ENCODE results near the gene ZNF483.
"Not testable (repeated sequence)": the region's sequence is repeated elsewhere in the genome, so short reads cannot be mapped to it uniquely, and the experiment has no call there.

Gene ZNF483

DNA sequence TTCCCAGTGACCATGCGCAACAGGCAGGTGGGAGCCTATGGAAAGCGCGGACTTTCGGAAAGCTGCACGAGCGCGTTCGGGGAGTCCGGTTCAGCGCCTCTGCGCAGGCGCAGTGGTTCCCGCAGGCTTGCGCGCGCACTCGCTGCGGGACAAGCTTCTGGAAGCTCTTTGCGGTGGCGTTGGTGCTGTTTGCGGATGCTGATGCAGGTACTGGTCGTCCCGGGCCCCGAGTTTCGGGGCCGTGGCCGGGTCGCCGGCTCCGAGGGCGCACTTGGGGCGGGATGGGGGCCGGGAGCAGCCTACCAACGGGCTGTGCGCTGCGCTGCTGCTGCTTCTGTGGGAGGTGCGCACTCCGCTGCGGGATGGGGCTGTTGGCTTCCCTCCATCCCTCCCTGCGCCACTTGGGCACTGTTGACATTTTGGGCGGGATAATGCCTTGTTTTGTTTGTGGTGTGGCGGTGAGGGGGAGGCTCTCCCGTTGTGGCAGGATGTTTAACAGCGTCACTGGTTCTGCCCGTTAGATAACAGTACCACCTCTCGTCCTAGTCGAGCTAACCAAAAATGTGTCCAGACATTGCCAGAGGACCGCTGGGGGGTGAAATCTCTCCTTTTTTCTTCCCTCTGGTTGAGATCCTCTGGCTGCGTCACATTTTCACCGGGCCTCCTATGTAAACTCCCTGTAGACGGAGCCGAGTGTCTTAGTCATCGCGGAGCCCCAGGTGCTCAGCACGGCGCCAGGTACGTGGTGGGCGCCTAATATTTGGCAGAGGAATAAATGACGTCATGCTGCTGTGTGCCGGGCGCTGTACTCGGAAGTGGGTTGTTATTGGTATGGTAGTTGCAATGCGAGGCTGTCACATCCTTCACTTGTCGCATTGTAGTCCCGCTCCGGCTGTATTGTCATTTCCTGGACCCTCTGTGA is at the start of gene ZNF483:
ZNF483 (plus strand) TSS at position 124 of the 922 bp plus-strand sequence. CDS start 2,217 bp downstream, outside the sequence.
- peak; percentile 28 to 49 for DNase-seq (ENCODE audit: low read depth in 2 of 2, low spot score in 1 of 2)

DNA sequence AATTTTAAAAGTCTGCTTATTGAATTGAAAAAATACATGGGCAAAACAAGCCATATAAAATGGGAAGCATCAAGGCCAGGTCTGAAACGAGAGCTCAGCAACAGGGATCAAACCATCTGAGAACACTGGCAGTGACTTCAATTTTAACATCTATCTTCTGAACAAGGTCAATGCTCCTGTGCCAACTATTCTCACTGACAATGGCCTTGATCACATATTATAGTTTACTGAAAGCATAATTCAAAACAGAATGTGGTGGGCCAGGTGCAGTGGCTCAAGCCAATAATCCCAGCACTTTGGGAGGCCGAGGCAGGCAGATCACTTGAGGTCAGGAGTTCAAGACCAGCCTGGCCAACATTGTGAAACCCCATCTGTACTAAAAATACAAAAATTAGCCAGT is 49.8 kb upstream of the ZNF483 start:
- DNase-seq (ENCODE audit: low read depth in 2 of 2, low spot score in 1 of 2), result no peak

DNA sequence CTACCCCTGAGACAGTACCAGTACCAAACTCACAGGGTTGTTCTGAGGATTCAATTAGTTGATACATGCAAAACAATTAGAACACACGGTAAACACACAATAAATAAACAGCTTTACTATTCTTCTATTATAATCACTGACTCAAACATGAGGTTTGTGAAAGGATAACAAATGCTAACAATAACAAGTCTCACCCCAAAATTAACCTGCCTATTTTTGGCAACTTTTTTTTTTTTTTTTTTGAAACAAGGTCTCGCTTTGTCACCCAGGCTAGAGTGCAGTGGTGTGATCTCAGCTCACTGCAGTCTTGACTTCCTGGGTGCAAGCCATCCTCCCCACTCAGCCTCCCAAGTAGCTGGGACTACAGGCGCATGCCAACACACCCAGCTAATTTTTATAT is 47.3 kb upstream of the ZNF483 start:
- DNase-seq (ENCODE audit: low read depth in 2 of 2, low spot score in 1 of 2), result no peak

DNA sequence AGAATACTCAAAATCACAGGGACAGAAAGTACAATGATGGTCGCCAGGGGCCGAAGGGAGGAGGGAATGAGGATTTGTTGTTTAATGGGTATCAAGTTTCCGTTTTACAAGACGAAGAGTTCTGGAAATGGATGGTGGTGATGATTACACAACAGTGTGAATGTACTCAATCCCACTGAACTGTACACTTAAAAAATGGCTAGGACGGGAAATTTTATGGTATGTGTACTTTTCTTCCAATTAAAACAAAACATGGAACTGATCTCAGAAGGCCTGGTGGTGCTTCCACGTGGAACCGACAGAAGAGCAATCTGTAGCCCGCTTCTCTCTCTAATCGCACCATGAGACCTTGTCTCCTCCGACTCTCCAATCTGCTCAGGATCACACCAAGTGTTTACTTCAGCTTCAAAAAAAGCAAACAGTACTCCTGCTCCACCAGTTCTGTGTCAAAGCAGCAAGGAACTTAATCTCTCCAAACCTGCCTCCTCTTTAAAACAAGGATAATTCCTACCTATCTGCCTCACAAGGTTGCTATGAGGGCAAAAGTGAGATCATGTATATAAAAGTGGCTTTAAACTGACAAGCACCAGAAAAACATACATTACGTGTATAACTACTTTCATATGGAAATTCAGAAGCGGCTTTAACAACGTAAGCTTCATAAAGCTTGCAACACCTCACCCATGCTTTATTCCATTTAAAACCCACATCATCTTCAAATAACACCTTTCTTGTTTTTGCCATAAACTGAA is 42.9 kb upstream of the ZNF483 start:
- DNase-seq (ENCODE audit: low read depth in 2 of 2, low spot score in 1 of 2), result no peak

DNA sequence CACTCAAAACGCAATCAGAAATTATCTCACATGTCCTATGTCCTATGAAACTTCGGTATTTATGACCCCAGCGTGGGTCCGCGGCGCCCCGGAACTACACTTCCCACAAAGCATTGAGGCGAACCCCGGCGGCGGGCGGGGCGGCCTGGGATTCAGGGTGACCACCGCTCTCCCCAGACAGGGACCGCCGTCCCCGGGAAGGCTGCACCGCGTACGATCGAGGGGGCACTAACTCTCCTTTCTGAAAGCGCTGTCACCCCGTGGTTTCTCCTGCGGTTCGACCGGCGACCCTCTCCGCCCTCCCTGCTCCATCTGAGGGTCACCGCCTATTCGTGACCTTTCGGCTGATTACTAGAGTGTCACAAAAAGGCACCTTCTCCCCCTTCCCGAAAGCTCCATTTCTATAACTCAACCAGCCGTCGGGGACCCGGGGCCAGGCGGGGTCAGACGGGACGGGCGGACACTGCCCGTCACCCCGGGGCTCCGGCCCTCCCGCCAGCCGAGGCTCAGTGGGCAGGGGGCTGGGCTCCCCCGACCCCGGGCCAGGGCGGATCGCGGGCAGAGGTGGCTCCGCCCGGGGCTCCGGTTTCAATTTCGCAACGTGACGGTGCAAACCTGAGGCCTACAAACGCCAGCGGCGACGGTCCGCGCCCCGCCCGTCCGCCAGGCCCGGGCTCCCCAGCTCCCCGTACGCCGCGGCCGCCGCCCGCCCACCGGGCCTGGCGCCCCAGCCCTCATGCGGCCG is 42.1 kb upstream of the ZNF483 start:
- peak; percentile 27 to 31 for DNase-seq (ENCODE audit: low read depth in 2 of 2, low spot score in 1 of 2)

DNA sequence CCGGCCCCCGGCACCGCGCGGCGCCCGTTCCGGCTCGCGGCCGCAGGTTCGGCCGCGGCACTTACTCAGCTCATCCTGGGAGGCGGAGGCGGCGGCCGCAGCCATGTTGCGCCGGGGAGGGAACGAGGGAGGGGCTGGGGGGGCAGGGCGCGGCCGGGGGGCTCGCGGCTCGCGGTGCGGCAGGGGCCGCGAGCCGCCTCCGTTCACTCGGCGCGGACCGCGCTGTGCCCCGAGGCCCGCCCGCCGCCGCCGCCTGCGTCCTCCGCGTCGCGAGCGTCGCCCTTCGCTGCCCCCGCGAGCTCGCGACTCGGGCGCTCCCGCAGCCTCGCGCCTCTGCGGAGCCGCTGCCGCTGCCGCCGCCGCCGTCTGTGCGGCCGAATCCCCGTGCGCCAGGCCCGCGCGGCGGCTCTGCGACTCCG is 41.5 kb upstream of the ZNF483 start:
- peak; percentile 3 to 8 for DNase-seq (ENCODE audit: low read depth in 2 of 2, low spot score in 1 of 2)

DNA sequence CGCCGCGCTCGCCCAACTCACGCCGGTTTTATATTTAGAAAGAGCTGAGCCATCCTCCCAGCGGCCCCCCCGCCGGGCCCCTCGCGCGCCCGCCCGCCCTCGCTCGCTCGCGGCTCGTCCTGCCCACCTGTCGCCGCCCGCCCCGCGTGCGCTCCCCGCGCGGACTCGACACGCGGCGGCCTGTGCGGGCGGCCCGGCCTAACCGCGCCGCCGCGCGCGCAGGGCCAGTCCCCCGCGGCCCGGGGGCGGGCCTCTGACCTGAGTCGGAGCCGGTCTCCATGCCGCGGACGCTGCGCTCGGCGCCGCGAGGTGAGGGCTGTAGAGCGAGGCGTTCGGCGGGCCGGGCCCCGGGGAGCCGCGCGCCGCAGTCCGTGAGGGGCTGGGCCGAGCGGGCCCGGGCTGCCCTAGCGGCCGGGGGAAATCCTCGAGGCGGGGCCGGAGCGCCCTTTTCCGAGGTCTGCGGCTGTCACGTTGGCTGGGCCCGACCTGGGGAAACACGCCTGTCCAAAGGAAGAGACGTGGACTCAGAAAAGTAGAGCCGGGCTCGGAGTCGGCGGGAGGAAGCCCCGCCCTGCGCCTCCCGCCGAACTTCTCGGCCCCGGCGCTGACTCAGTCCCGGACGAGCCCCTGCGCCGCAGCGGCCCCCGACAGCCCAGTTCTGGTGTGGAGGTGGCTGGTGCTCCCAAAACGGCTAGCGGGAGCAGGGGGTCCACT is 41.0 kb upstream of the ZNF483 start, which contains the start of gene ECPAS:
ECPAS (minus strand) TSS at position 526 of the 714 bp plus-strand sequence. CDS start 11,465 bp downstream, outside the sequence.
- peak; percentile 26 to 32 for DNase-seq (ENCODE audit: low read depth in 2 of 2, low spot score in 1 of 2)

DNA sequence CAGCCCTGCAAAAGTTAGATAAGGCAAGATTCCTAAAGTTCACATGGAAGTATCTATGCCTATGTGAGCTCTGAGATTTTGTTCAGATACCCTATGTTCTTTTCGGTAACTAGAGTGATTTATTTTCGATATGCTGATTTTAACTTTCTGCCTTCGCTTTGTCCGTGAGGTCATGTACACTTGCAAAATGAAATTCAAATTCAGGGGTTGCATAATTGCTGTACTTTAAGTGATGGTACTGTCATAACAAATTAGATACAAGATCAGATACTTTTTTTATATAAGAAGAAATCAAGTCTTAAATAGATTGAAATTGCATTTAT is 40.4 kb upstream of the ZNF483 start:
- DNase-seq (ENCODE audit: low read depth in 2 of 2, low spot score in 1 of 2), result no peak

DNA sequence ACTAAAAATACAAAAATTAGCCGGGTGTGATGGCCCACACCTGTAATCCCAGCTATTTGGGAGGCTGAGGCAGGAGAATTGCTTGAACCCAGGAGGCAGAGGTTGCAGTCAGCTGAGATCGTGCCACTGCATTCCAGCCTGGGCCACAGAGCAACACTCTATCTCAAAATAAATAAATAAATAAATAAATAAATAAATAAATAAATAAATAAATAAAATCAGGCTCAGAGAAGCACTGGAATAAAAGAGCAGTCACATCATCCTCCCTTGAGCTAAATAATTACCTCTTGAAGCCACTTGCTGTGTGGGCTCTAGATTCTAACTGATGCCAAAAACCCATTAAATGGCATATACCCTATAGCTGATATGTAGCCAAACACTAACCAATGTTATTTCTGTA is 27.8 kb upstream of the ZNF483 start:
- not testable (repeated sequence) for DNase-seq (ENCODE audit: low read depth in 2 of 2, low spot score in 1 of 2)

DNA sequence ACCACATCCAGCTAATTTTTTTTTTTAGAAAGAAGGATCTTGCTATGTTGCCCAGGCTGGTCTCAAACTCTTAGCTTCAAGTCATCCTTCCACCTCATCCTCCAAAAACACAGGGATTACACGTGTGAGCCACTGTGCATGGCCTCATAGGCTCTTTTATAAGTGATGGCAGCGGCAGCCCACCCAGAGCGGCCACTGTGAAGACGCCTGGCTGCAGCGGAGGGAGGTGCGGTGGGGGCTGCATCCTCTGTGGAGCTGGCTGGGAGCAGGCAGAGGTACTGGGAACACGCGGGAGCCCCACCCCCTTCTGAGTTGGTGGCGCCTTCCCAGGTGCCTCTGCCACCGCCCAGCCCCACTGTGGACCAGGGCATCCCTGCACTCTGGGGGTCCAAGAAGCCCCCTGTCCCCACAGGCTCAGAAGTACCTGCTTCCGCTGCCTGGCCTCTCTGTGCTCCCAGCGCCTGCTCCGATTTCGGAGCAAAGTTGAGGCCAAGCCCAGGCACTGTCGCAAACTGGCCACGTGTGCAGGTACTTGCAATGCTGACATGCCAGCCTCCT is 23.9 kb upstream of the ZNF483 start:
- no peak for DNase-seq (ENCODE audit: low read depth in 2 of 2, low spot score in 1 of 2)

DNA sequence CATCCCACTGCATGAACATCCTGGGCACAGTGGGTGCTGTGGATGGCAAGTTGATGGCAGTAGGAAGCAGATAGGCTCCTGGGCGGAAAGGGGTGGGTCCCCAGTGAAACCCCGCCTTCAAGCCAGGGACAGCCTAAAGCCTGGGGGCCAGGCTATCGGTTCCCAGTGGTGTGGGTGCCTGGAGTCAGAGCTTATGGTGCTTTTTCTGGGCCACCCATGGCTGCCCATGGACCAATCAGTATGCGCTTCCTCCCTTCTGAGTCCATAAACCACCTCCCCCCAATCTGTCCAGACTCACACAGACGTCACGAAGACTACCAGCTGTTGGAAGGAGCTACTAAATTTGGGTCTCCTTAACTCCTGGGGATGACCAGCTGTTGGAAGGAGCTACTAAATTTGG is 23.3 kb upstream of the ZNF483 start:
- DNase-seq (ENCODE audit: low read depth in 2 of 2, low spot score in 1 of 2), result no peak

DNA sequence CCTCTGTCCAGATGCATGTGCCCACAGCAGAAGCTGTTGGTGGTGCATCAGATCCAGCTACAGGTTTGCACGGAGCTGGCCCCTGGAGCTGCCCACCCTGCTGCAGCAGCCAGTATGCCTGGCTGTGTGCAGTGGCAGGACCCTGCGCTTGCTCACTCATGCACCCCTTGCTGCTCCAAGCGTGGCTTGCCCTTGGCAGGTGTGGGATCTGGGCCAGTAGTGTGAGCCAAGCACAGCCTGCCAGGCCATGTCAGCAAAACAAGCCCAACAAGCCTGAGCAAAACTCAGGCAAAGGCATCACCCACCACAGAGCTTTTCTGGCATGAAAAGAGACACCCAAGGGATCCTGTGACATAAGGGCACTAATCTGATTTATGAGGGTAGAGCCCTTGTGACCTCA is 22.5 kb upstream of the ZNF483 start:
- no peak for DNase-seq (ENCODE audit: low read depth in 2 of 2, low spot score in 1 of 2)

DNA sequence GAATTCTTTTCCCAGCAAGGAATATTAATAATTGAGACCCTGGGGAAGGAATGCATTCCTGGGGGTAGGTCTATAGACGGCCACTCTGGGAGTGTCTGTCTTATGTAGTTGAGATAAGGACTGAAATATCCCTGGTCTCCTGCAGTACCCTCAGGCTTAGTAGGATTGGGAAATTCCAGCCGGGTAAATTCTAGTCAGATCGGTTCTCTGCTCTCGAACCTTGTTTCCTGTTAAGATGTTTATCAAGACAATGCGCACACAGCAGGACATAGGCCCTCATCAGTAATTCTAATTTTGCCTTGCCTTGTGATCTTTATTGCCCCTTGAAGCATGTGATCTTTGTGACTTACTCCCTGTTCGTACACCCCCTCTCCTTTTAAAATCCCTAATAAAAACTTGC is 13.4 kb upstream of the ZNF483 start:
- not testable (repeated sequence) for DNase-seq (ENCODE audit: low read depth in 2 of 2, low spot score in 1 of 2)

DNA sequence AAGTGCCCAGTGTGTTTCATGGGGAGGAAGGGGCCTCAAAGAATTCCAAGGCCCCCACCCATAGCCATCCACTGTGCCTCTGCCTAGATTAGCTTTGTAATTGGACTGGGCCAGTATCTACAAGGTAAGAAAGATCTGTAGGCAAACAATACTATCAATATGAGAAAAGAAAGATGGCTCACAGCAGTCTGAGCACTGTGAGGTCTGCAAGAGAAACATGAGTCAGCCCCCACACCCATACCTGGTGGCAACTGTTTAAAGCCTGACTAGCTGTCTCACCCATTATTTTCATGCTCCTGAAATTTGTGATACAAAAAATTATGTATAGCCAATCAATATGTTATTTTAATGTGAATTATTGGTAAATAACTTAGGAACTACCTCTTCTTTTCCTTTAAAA is 10.0 kb upstream of the ZNF483 start:
- DNase-seq (ENCODE audit: low read depth in 2 of 2, low spot score in 1 of 2), result no peak

DNA sequence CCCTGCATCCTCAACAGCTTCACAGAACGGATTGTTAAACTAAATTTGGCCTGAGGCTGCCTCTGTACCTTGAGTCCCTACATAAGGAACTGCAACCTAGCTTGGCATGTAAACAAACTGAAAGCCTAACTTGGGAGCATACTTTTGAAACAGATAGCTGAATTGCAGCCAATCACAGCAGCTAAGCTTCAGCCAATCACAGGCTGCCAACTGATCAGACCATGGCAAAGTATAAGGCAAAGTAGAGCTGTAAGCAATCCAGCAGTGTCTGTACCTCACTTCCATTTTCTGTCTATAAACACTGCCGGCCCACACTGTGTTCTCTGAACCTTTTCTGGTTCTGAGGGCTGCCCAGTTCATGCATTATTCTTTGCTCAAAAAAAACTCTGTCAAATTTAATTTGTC is 8.9 kb upstream of the ZNF483 start:
- DNase-seq (ENCODE audit: low read depth in 2 of 2, low spot score in 1 of 2), result no peak

DNA sequence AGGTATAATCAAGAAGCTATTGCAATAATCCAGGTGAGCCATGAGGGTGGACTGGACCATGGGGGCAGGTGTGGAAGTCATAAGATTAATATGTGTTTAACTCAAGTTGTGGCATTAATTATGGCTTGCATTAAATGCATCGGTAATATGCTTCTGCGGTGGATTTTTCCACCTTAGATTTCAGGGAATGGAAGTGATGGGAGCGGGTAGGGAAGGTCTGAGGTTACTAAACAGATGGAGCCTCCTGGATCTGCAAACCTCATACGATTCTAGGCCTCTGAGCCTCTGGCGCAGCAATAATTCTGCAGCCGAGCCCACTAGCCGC is 286 bp upstream of the ZNF483 start:
- DNase-seq (ENCODE audit: low read depth in 2 of 2, low spot score in 1 of 2), result no peak

DNA sequence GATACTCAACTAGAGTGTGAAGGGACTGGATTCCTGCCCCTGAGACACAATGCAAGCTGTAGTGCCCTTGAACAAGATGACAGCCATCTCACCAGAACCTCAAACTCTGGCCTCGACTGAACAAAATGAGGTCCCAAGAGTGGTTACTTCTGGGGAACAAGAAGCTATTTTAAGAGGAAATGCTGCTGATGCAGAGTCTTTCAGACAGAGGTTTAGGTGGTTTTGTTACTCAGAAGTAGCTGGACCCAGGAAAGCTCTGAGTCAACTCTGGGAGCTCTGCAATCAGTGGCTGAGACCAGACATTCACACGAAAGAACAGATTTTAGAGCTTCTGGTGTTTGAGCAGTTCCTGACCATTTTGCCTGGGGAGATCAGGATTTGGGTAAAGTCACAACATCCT is 2.4 kb downstream of the ZNF483 start:
- DNase-seq (ENCODE audit: low read depth in 2 of 2, low spot score in 1 of 2), result no peak

DNA sequence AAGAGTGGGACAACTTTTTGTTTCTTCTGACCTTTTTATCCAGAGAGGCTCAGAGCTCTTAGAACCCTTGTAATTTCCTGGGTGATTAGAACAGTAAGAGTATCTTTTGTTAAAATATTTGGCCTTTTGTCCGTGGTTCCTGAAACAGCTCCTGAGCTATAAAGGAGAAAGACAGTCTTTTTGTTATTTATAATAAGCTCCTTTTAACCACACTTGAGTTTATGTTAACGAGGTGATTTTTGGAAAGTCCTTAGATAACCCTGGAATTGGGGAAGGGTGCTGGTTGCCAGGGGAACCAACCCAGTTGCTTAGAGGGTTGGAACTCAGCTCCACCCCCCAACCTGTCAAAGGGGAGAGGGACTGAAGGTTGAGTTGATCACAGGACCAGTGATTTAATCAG is 4.8 kb downstream of the ZNF483 start:
- DNase-seq (ENCODE audit: low read depth in 2 of 2, low spot score in 1 of 2), result no peak

DNA sequence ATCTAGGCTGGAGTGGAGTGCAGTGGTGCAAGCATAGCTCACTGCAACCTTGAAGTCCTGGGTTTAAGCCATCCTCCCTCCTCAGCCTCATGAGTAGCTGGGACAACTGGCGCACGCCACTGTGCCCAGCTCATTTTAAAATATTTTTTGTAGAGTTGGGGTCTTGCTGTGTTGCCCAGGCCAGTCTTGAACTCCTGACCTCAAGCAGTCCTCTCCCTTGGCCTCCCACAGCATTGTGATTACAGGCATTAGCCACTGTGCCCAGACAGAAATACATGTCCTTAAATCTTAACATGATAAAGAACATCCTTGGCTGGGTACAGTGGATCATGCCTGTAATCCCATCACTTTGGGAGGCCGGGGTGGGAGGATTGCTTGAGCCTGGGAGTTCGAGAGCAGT is 6.7 kb downstream of the ZNF483 start:
- no peak for DNase-seq (ENCODE audit: low read depth in 2 of 2, low spot score in 1 of 2)

DNA sequence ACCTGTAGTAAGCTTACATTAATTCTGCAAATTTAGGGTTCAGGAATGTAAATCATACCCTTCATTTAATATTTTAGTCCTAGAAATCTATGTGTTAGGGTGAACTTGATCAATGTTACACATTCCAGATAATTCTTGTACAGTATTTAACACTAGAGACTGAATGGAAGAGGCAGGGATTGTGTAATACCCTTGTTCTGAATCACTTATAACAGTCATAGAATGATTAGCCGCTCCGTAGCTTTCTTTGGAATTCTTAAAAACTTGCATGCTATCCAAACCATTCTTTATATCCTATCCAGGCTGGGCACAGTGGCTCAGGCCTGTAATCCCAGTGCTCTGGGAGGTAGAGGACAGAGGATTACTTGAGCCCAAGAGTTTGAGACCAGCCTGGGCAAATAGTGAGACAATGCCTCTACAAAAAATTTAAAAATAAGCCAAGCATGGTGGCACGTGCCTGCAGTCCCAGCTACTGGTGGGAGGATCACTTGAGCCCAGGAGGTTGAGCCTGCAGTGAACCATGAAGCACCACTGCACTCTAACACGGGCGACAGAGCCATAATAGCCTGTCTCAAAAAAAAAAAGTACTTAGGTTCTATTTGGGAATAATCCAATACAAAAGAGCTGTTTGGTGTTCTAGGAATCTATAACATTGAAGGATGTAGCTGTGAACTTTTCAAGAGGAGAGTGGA is 8.3 kb downstream of the ZNF483 start:
- no peak for DNase-seq (ENCODE audit: low read depth in 2 of 2, low spot score in 1 of 2)
